Measurements from ENCODE around the gene ANKFN1.
A peak's percentile ranks its signal among the peaks of the same experiment; 100 is the strongest.

Gene ANKFN1

DNA sequence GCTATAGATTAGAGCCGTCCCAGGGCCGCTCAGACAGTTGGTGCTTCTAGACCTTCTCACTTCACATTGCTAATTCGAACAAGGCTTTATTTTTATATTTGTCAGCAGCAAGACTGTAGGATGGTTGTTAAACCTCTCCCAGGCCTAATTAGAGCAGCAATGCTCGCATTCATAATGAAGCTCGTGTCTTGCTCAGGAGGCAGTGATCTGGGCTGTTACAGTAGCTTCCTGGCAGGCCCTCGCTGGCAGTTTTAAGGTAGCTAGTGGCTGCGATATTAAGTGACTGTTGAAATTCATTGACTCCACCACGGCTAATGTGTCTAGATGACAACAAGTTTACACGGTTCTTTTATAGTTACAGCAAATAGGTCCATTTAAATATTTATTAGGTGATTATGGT, 23.2 kb upstream of the ANKFN1 start:
- TF ChIP-seq, protein P1, sequence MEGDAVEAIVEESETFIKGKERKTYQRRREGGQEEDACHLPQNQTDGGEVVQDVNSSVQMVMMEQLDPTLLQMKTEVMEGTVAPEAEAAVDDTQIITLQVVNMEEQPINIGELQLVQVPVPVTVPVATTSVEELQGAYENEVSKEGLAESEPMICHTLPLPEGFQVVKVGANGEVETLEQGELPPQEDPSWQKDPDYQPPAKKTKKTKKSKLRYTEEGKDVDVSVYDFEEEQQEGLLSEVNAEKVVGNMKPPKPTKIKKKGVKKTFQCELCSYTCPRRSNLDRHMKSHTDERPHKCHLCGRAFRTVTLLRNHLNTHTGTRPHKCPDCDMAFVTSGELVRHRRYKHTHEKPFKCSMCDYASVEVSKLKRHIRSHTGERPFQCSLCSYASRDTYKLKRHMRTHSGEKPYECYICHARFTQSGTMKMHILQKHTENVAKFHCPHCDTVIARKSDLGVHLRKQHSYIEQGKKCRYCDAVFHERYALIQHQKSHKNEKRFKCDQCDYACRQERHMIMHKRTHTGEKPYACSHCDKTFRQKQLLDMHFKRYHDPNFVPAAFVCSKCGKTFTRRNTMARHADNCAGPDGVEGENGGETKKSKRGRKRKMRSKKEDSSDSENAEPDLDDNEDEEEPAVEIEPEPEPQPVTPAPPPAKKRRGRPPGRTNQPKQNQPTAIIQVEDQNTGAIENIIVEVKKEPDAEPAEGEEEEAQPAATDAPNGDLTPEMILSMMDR (conservative IDR thresholded peaks at IDR 0.05; ENCODE audit: control insufficient read depth, insufficient read depth, low read depth, low read length): no peak
- DNase-seq (ENCODE audit: low read depth): no peak
- H3K4me3 ChIP-seq (ENCODE audit: control insufficient read depth, low read depth, low read length): no peak overlapping the region

DNA sequence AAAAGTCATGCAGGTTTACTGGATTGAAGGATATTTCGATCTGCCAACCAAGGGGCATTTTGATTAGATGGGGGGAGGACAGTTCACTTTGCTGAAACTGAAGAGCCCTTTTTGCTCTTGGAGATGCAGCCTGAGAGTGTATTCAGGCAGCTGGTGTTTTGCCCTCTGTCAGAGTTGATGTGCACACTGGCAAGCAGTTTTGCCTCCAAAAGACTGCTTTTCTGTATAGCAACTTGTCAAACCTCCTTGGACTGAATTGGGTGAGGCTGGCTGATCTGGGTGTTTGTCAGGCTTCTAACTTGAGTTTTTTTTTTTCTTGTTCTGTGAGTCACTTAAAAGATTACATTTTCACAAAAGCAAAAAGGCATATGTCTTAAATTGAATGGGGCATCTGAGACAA, 22.6 kb upstream of the ANKFN1 start:
- DNase-seq (ENCODE audit: low read depth): no peak
- no peak overlapping the region for H3K4me3 ChIP-seq (ENCODE audit: control insufficient read depth, low read depth, low read length)
- TF ChIP-seq, protein P1 (conservative IDR thresholded peaks at IDR 0.05; ENCODE audit: control insufficient read depth, insufficient read depth, low read depth, low read length): no peak

DNA sequence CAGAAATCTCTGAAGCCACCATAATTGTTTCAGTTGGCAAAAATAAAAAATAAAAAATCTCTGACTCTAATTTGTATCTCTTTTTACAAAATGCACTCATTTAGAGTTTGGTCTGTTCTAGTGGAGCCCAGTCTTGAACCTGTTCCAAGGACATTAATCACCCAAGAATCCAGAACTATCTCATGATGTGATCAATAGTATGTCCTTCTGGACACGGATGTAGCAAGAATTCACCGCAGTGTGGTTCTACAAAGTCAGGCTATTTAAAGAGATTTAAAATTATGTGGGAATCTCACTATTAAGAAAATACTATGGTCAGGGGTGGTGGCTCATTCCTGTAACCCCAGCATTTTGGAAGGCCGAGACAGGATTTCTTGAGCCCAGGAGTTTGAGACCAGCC, 21.8 kb upstream of the ANKFN1 start:
- DNase-seq (ENCODE audit: low read depth): peak; percentile 62
- no peak overlapping the region for H3K4me3 ChIP-seq (ENCODE audit: control insufficient read depth, low read depth, low read length)
- TF ChIP-seq, protein P1 (conservative IDR thresholded peaks at IDR 0.05; ENCODE audit: control insufficient read depth, insufficient read depth, low read depth, low read length): no peak

DNA sequence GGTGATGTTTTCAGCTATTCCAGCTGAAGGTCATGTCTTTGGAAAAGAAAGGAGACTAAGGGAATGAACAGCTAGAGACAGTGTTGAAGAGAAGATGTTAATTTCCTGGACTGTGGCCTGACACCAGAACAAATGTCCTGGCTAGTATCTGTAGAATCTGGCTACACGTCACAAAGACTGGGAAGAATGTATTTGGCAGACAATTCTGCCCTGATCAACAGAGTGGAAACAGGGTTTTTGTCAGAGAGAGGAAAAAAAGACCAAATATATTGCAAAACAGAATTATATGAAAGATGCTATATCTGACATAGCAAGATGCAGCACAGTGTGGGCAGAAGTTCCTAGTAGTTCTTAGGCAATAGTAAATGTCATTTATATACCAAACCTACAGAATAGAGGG, 17.0 kb upstream of the ANKFN1 start:
- no peak for DNase-seq (ENCODE audit: low read depth)
- H3K4me3 ChIP-seq (ENCODE audit: control insufficient read depth, low read depth, low read length): no peak overlapping the region
- TF ChIP-seq, protein P1 (conservative IDR thresholded peaks at IDR 0.05; ENCODE audit: control insufficient read depth, insufficient read depth, low read depth, low read length): no peak

DNA sequence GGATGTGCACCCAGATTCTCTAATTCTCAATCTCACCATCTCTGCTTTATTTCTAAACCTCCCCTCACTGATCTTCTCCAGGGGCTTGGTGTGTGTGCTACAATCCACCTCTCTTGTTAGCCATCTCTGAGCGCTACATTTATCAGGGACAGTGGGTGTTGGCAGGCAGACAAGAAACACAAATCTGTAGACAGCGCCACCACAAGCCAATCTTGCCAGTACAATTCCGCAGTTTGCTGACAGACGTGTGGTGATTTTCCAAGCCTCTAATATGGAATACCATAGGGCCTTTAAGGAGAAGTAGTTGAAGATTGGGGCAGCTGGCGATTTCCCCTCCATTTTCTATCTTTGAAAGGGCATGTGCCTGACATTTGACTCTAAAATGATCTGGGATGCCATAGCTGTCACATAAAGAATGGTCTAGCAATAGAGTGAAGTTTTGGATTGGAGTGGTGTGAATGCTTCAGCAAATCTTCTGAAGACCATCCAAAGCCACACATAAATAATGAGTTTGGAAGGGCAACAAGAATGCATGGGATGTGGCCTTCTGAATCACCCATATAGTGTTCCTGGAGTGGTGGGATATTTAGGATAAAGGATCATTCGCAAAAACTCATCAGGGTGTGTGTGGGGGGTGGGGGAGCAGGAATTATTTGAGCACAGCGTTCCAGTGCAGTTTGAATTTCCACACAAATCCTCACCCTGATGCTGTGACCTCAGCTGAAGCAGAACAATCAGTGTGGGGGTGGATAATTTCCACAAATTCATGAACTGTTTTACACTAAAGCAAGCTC, 12.0 kb upstream of the ANKFN1 start:
- H3K4me3 ChIP-seq (ENCODE audit: control insufficient read depth, low read depth, low read length): no peak overlapping the region
- DNase-seq (ENCODE audit: low read depth): peak; percentile 87
- TF ChIP-seq, protein P1 (conservative IDR thresholded peaks at IDR 0.05; ENCODE audit: control insufficient read depth, insufficient read depth, low read depth, low read length): no peak

DNA sequence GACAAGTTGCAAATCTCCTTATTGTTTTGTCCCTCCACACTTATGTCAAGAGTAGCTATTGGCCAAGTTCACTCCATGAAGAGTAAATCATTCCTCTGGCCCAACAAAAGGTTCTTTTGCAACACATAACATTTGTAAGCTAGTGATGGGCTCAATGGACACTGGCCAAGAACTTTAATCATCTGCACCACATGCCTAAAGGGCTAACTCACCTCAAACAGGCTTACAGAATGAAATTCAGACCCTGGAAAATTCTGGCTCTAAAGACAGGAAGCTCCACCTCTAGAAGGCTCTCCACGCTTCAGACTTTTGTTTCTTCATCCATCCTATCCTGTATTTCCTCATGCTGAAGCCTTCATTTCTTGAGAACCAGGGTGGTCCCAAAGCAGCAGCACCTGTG, 10.9 kb upstream of the ANKFN1 start:
- peak; percentile 99 for DNase-seq (ENCODE audit: low read depth)
- TF ChIP-seq, protein P1 (conservative IDR thresholded peaks at IDR 0.05; ENCODE audit: control insufficient read depth, insufficient read depth, low read depth, low read length): no peak
- H3K4me3 ChIP-seq (ENCODE audit: control insufficient read depth, low read depth, low read length): no peak overlapping the region

All from fibroblast of mammary gland (primary cell).